CD4-positive, alpha-beta T cell treated with Interferon alpha-2 for 1 hour (primary cell): Measurements from ENCODE around the gene JARID2.

ENCODE experiments used
- DNase-seq, 2 donors: peaks; one replicate each; pipeline ENCODE4 v3.0.0-alpha.2; 2020 to 2022

The JARID2 gene

GRCh38 chr6:15338476-15338875 is 92.6 kb downstream of the JARID2 start:
- no peak for DNase-seq

- DNase-seq = no peak
These were observed 93.2 kb downstream of the JARID2 start for GRCh38 chr6:15339081-15339480.

- no peak for DNase-seq
These were observed 94.3 kb downstream of the JARID2 start for GRCh38 chr6:15340105-15340601.

GRCh38 chr6:15340775-15341174 is 94.9 kb downstream of the JARID2 start:
- no peak for DNase-seq

GRCh38 chr6:15341311-15342001 is 95.6 kb downstream of the JARID2 start:
- no peak for DNase-seq

- DNase-seq = no peak
These were observed 96.2 kb downstream of the JARID2 start for GRCh38 chr6:15342114-15342513.

- DNase-seq = no peak
These were observed 97.8 kb downstream of the JARID2 start for GRCh38 chr6:15343490-15344191.

GRCh38 chr6:15344192-15344519 is 98.3 kb downstream of the JARID2 start:
- DNase-seq = no peak

GRCh38 chr6:15344831-15345230 is 99.0 kb downstream of the JARID2 start:
- no peak for DNase-seq

- no peak for DNase-seq
These were observed 100.4 kb downstream of the JARID2 start for GRCh38 chr6:15346315-15346714.

- DNase-seq = no peak
These were observed 102.7 kb downstream of the JARID2 start for GRCh38 chr6:15348528-15348927.

- no peak for DNase-seq
These were observed 103.5 kb downstream of the JARID2 start for GRCh38 chr6:15349379-15349778.

GRCh38 chr6:15350386-15351083 is 104.7 kb downstream of the JARID2 start:
- DNase-seq = no peak

- DNase-seq = no peak
These were observed 105.8 kb downstream of the JARID2 start for GRCh38 chr6:15351631-15352030.

GRCh38 chr6:15352220-15352619 is 106.4 kb downstream of the JARID2 start:
- DNase-seq = no peak

GRCh38 chr6:15352845-15353244 is 107.0 kb downstream of the JARID2 start:
- no peak for DNase-seq

GRCh38 chr6:15355683-15356099 is 109.8 kb downstream of the JARID2 start:
- no peak for DNase-seq

GRCh38 chr6:15356179-15356578 is 110.3 kb downstream of the JARID2 start:
- DNase-seq = no peak

- no peak for DNase-seq
These were observed 111.1 kb downstream of the JARID2 start for GRCh38 chr6:15356937-15357336.

- no peak for DNase-seq
These were observed 111.9 kb downstream of the JARID2 start for GRCh38 chr6:15357782-15358181.

- no peak for DNase-seq
These were observed 112.9 kb downstream of the JARID2 start for GRCh38 chr6:15358579-15359327.

GRCh38 chr6:15359335-15359862 is 113.5 kb downstream of the JARID2 start:
- DNase-seq = no peak

GRCh38 chr6:15360300-15360699 is 114.4 kb downstream of the JARID2 start:
- DNase-seq = no peak
